RWPE2 (cell line): ENCODE data around the gene DDIAS.
"Not testable (repeated sequence)": the region's sequence is repeated elsewhere in the genome, so short reads cannot be mapped to it uniquely, and the experiment has no call there.

ENCODE experiments used
- ATAC-seq: fragments of 200-7000 bp; cut with Tn5 transposase; 3 replicates; pipeline ENCODE4 v1.9.1; 2021; ENCODE audit warnings: low read depth
- DNase-seq: peaks from one replicate; pipeline ENCODE4 v3.0.0-alpha.2; 2020; ENCODE audit warnings: low spot score
- H3K27ac ChIP-seq: fragments of 450-650 bp; 2 replicates; pipeline ENCODE4 v1.5.1; 2017; ENCODE audit warnings: mild to moderate bottlenecking; ENCODE audit not compliant: poor library complexity, severe bottlenecking
- H3K27me3 ChIP-seq: fragments of 250-450 bp; sonication (Bioruptor Pico); 2 replicates; pipeline ENCODE4 v1.5.1; 2021; ENCODE audit warnings: mild to moderate bottlenecking, moderate library complexity; ENCODE audit not compliant: insufficient read depth, poor library complexity, severe bottlenecking
- H3K36me3 ChIP-seq: fragments of 250-450 bp; sonication (Bioruptor Pico); 2 replicates; pipeline ENCODE4 v1.5.1; 2020; ENCODE audit warnings: low read depth, mild to moderate bottlenecking, moderate library complexity
- H3K4me1 ChIP-seq: fragments of 250-450 bp; sonication (Bioruptor Pico); 2 replicates; pipeline ENCODE4 v1.5.1; 2021; ENCODE audit warnings: mild to moderate bottlenecking, moderate library complexity; ENCODE audit not compliant: insufficient read depth, poor library complexity, severe bottlenecking
- H3K4me3 ChIP-seq: fragments of 250-450 bp; sonication (Bioruptor Pico); 2 replicates; pipeline ENCODE4 v1.5.1; 2021; ENCODE audit warnings: mild to moderate bottlenecking, moderate library complexity; ENCODE audit not compliant: severe bottlenecking
- H3K9me3 ChIP-seq: fragments of 250-450 bp; sonication (Bioruptor Pico); 2 replicates; pipeline ENCODE4 v1.5.1; 2021; ENCODE audit warnings: mild to moderate bottlenecking, moderate library complexity; ENCODE audit not compliant: severe bottlenecking
- TF ChIP-seq, protein P1 (sequence below): fragments of 450-650 bp; IDR thresholded peaks from one replicate; pipeline ENCODE4 v1.5.1; 2017; ENCODE audit warnings: mild to moderate bottlenecking, moderate library complexity; ENCODE audit not compliant: poor library complexity, severe bottlenecking

DDIAS gene

DNA sequence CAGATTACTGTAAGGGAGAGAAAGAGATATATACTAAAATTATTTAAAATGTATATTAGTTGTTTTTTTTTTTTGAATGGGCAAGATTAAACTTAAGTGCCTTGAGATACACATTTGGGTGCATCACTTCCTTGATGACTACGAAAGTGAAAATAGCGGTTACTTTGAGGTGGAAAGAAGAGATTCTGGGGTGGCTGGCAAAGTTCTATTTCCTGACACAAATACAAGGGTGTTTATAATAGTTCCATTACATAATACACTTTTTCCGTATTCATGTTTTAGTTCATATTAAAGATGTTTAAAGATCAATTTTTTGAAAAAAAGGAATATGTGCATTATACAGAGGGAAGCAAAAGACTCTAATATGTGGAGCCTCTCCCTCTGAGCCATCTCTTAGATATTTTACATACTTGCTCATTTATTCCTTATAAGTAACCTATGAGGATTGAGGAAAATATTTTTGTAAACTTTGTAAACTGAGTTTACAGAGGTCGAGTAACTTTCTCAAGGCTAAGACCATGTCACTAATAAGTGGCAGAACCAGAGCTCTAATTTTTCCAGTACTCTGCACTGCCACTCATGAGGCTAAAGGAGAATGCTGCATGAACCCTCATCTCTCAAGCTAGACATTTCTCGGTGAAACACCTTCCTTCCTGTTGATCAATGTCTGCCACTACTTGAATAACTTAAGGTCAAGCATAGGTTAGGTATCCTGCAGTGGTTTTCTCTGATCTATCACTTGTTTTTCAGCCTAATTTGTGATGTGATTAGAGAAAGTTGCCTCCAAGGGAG lies 58.6 kb downstream of the DDIAS start:
- Histone ChIP-seq H3K4me3 (no peak overlapping the region), H3K27ac (no peak overlapping the region), H3K4me1 (no peaks in the 10 kb centered on the region), H3K36me3 (no peaks in the 10 kb centered on the region), H3K9me3 (no peaks in the 10 kb centered on the region), H3K27me3 (no peaks in the 10 kb centered on the region)
- ATAC-seq (no peak), DNase-seq (no peak)
- TF ChIP-seq, protein P1, sequence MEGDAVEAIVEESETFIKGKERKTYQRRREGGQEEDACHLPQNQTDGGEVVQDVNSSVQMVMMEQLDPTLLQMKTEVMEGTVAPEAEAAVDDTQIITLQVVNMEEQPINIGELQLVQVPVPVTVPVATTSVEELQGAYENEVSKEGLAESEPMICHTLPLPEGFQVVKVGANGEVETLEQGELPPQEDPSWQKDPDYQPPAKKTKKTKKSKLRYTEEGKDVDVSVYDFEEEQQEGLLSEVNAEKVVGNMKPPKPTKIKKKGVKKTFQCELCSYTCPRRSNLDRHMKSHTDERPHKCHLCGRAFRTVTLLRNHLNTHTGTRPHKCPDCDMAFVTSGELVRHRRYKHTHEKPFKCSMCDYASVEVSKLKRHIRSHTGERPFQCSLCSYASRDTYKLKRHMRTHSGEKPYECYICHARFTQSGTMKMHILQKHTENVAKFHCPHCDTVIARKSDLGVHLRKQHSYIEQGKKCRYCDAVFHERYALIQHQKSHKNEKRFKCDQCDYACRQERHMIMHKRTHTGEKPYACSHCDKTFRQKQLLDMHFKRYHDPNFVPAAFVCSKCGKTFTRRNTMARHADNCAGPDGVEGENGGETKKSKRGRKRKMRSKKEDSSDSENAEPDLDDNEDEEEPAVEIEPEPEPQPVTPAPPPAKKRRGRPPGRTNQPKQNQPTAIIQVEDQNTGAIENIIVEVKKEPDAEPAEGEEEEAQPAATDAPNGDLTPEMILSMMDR, result no peak

DNA sequence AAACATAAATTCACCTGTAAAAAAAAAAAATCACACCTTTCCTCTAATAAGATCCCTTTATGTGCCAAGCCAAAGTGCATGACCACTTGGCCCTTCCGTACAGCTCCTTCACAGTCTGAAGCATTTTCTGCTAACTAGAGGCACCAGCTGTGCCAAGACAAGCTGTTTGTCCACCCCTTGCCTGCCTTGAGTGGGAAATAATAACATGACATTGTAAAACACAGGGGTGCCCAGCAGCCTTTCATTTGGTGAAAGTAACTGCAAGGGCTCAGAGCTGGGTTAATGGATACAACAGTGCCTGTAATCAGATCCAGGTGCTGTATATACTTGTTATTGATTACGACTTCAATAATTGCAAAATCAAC lies 59.2 kb downstream of the DDIAS start:
- TF ChIP-seq, protein P1, result no peak
- H3K9me3 ChIP-seq, result no peaks in the 10 kb centered on the region
- DNase-seq (no peak), ATAC-seq (no peak)
- H3K27ac ChIP-seq, result no peak overlapping the region
- H3K4me1 ChIP-seq, result no peaks in the 10 kb centered on the region
- no peaks in the 10 kb centered on the region for H3K36me3 ChIP-seq
- H3K27me3 ChIP-seq, result no peaks in the 10 kb centered on the region
- H3K4me3 ChIP-seq, result no peak overlapping the region

DNA sequence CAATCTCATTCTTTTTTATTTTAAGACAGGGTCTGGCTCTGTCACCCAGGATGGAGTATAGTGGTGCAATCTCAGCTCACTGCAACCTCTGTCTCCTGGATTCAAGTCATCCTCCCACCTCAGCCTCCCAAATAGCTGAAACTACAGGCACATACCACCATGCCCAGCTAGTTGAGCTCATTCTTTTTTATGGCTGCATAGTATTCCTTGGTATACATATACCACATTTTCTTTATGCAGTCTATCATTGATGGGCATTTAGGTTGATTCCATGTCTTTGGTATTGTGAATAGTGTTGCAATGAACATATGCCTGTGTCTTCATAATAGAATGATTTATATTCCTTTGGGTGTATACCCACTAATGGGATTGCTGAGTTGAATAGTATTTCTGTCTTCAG lies 60.5 kb downstream of the DDIAS start:
- not testable (repeated sequence) for ATAC-seq, H3K9me3 ChIP-seq

DNA sequence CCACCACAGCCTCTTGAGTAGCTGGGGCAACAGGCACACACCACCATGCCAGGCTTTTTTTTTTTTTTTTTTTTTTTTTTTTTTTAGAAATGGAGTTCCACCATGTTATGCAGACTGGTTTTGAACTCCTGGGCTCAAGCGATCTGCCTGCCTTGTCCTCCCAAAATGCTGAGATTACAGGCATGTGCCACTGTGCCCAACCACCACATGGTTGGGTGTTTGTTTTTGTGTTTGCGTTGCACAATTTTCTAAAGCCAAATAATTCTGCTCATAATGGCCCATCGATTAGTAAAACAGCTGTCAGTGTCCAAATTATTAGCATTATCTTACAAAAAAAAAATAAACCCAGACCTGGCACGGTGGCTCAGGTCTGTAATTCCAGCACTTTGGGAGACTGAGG lies 65.8 kb downstream of the DDIAS start:
- H3K36me3 ChIP-seq, result no peaks in the 10 kb centered on the region
- H3K4me1 ChIP-seq, result no peaks in the 10 kb centered on the region
- no peak overlapping the region for H3K27ac ChIP-seq
- TF ChIP-seq, protein P1, result no peak
- ATAC-seq (no peak), DNase-seq (no peak)
- no peak overlapping the region for H3K4me3 ChIP-seq
- no peaks in the 10 kb centered on the region for H3K9me3 ChIP-seq
- H3K27me3 ChIP-seq, result no peaks in the 10 kb centered on the region

More for the DNA sequence above, 60.5 kb downstream of the DDIAS start:
- H3K27ac ChIP-seq, H3K36me3 ChIP-seq, H3K27me3 ChIP-seq, DNase-seq, H3K4me1 ChIP-seq, H3K4me3 ChIP-seq: not testable (repeated sequence)

DNA sequence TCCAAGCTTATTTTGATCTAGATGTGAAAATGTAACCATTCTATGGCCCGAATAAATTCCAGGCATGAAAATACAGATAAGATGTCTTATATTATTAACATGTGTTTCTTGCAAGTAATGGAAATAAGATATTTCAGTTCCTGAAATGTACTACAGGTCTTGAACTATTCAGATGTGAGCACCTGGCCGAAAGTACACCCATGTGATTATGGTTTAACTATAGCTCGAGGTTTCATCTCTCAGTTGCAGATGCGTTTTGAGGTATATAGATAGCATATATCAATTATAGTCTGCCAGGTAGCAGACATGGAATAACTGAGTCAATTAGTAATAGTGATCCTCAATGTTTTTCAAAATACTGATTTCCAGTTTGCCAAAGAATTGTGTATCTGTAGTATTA lies 68.3 kb downstream of the DDIAS start:
- Histone ChIP-seq H3K4me1 (no peaks in the 10 kb centered on the region), H3K27me3 (no peaks in the 10 kb centered on the region), H3K36me3 (no peaks in the 10 kb centered on the region), H3K27ac (no peak overlapping the region), H3K9me3 (no peaks in the 10 kb centered on the region), H3K4me3 (no peak overlapping the region)
- DNase-seq (no peak), ATAC-seq (no peak)
- TF ChIP-seq, protein P1, result no peak

DNA sequence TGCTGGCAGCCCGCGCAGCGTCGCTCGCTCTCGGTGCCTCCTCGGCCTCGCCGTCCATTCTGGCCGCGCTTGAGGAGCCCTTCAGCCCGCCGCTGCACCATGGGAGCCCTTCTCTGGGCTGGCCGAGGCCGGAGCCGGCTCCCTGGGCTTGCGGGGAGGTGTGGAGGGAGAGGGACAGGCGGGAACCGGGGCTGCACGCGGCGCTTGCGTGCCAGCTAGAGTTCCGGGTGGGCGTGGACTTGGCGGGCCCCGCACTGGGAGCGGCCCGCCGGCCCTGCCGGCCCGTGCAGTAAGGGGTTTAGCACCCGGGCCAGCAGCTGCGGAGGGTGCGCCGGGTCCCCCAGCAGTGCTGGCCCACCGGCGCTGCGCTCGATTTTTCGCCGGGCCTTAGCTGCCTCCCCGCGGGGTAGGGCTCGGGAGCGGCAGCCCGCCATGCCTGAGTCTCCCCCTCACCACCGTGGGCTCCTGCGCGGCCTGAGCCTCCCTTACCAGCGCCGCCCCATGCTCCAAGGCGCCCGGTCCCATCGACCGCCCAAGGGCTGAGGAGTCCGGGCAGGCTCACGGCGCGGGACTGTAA lies 69.1 kb downstream of the DDIAS start:
- H3K27ac ChIP-seq, H3K4me3 ChIP-seq, DNase-seq, H3K4me1 ChIP-seq, H3K36me3 ChIP-seq, ATAC-seq, H3K27me3 ChIP-seq, H3K9me3 ChIP-seq: not testable (repeated sequence)

DNA sequence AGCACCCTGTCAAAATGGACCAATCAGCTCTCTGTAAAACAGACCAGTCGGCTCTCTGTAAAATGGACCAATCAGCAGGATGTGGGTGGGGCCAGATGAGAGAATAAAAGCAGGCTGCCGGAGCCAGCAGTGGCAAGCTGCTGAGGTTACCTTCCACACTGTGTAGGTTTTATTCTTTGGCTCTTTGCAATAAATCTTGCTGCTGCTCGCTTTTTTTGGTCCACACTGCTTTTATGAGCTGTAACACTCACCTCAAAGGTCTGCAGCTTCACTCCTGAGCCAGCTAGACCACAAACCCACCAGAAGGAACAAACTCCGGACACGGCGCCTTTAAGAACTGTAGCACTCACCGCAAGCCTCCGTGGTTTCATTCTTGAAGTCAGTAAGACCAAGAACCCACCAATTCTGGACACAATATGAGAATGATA lies 70.0 kb downstream of the DDIAS start:
- not testable (repeated sequence) for H3K27me3 ChIP-seq, H3K4me1 ChIP-seq, ATAC-seq, H3K27ac ChIP-seq, H3K9me3 ChIP-seq, DNase-seq, H3K4me3 ChIP-seq, H3K36me3 ChIP-seq
